Liver (tissue), 9 donors: Measurements from ENCODE around the gene ZNF423. TPM values are rescaled to one million over a fixed set of nuclear protein-coding genes. Genes with fewer than 3 reads are reported as not detected.

ENCODE experiments used
- DNase-seq: peaks from one replicate; pipeline ENCODE4 v3.0.0-alpha.2; 2017; ENCODE audit warnings: low spot score
- H3K27ac ChIP-seq, 2 donors: one replicate each; pipeline ENCODE4 v1.7.0; 2013; ENCODE audit warnings: inconsistent platforms in 2 of 2, low read length in 2 of 2, control low read depth in 1 of 2, low read depth in 1 of 2, mild to moderate bottlenecking in 1 of 2
- H3K27me3 ChIP-seq, 4 donors: one replicate each; pipeline versions ENCODE4 v1.6.1 to v1.7.0; 2013; ENCODE audit warnings: low read length in 3 of 4, inconsistent platforms in 1 of 4, mild to moderate bottlenecking in 1 of 4, moderate library complexity in 1 of 4; ENCODE audit not compliant: control insufficient read depth in 4 of 4, insufficient read depth in 4 of 4
- H3K36me3 ChIP-seq, 4 donors: one replicate each; pipeline versions ENCODE4 v1.6.1 to v1.7.0; 2013; ENCODE audit warnings: low read length in 3 of 4, mild to moderate bottlenecking in 3 of 4, low read depth in 1 of 4, moderate library complexity in 1 of 4; ENCODE audit not compliant: control insufficient read depth in 4 of 4, insufficient read depth in 3 of 4
- H3K4me1 ChIP-seq, 4 donors: one replicate each; pipeline versions ENCODE4 v1.6.1 to v1.7.0; 2013; ENCODE audit warnings: low read length in 3 of 4, mild to moderate bottlenecking in 3 of 4, moderate library complexity in 1 of 4; ENCODE audit not compliant: control insufficient read depth in 4 of 4, insufficient read depth in 4 of 4
- H3K4me3 ChIP-seq, 3 donors: one replicate each; pipeline versions ENCODE4 v1.6.1 to v1.7.0; 2013; ENCODE audit warnings: low read length in 3 of 3, control low read depth in 1 of 3, low read depth in 1 of 3, mild to moderate bottlenecking in 1 of 3
- H3K9ac ChIP-seq, 2 donors: one replicate each; pipeline ENCODE4 v1.7.0; 2013; ENCODE audit warnings: low read length in 2 of 2, mild to moderate bottlenecking in 2 of 2, moderate library complexity in 2 of 2, control low read depth in 1 of 2, low read depth in 1 of 2
- H3K9me3 ChIP-seq, 4 donors: one replicate each; pipeline versions ENCODE4 v1.6.1 to v1.7.0; 2013; ENCODE audit warnings: low read length in 3 of 4; ENCODE audit not compliant: control insufficient read depth in 4 of 4
- ATF3 ChIP-seq: IDR thresholded peaks from 2 replicates; pipeline ENCODE4 v1.6.1; 2016; ENCODE audit warnings: antibody characterized with exemption
- EGR1 ChIP-seq, 2 donors: IDR thresholded peaks; 2 replicates each; pipeline ENCODE4 v1.6.1; 2016 to 2018; ENCODE audit warnings: antibody characterized with exemption in 2 of 2, low read depth in 2 of 2
- FOXA1 ChIP-seq: IDR thresholded peaks from 2 replicates; pipeline ENCODE4 v1.6.1; 2016; ENCODE audit warnings: antibody characterized with exemption
- FOXA2 ChIP-seq: IDR thresholded peaks from 2 replicates; pipeline ENCODE4 v1.6.1; 2016; ENCODE audit warnings: antibody characterized with exemption
- HNF4A ChIP-seq, 2 donors: conservative IDR thresholded peaks; 2 replicates each; pipeline ENCODE4 v1.6.1; 2016; ENCODE audit warnings: antibody characterized with exemption in 2 of 2, mild to moderate bottlenecking in 2 of 2
- HNF4G ChIP-seq: IDR thresholded peaks from 2 replicates; pipeline ENCODE4 v1.6.1; 2016; ENCODE audit warnings: antibody characterized with exemption
- NR2F2 ChIP-seq: IDR thresholded peaks from 2 replicates; pipeline ENCODE4 v1.6.1; 2016; ENCODE audit warnings: antibody characterized with exemption
- RAD21 ChIP-seq, 2 donors: IDR thresholded peaks; 2 replicates each; pipeline ENCODE4 v1.6.1; 2016; ENCODE audit warnings: antibody characterized with exemption in 2 of 2, mild to moderate bottlenecking in 2 of 2
- REST ChIP-seq: IDR thresholded peaks from 2 replicates; pipeline ENCODE4 v1.6.1; 2016; ENCODE audit warnings: antibody characterized with exemption, mild to moderate bottlenecking
- RXRA ChIP-seq, 2 donors: IDR thresholded peaks; 2 replicates each; pipeline ENCODE4 v1.6.1; 2017 to 2018; ENCODE audit warnings: antibody characterized with exemption in 2 of 2, mild to moderate bottlenecking in 1 of 2
- SP1 ChIP-seq: IDR thresholded peaks from 2 replicates; pipeline ENCODE4 v1.6.1; 2018; ENCODE audit warnings: antibody characterized with exemption, mild to moderate bottlenecking
- YY1 ChIP-seq: IDR thresholded peaks from 2 replicates; pipeline ENCODE4 v1.6.1; 2016; ENCODE audit warnings: antibody characterized with exemption, mild to moderate bottlenecking
- WGBS: extraction: QIAGEN DNeasy Blood & Tissue Kit; methylation state at CpG from one replicate; pipeline ENCODE4 v1.1.7; 2013; 5-methylcytosine and 5-hydroxymethylcytosine counted together
- polyA plus RNA-seq, 2 donors: library from polyadenylated mRNA; stranded (reverse) in 1 of 2; unstranded in 1 of 2; fragments of 200-250 nt in 1 of 2; fragments of >200 nt in 1 of 2; fragmentation: Nextera tagmentation in 1 of 2; extraction: Ambion mirVana in 1 of 2; gene quantifications; one replicate each; pipeline versions ENCODE4 v1.2.1 to v1.2.3, GENCODE V29; 2013 to 2015
- total RNA-seq, 2 donors: library from RNA; depleted of rRNA; stranded (reverse); fragments of >200 nt; gene quantifications; one replicate each; pipeline ENCODE4 v1.2.3, GENCODE V29; 2014
- TF ChIP-seq, protein P1 (sequence below): IDR thresholded peaks from 2 replicates; pipeline ENCODE4 v1.6.1; 2016; ENCODE audit warnings: antibody characterized with exemption
- TF ChIP-seq, protein P2 (sequence below): fragments of 150-350 bp; IDR thresholded peaks from 2 replicates; pipeline ENCODE4 v1.5.1; 2017; ENCODE audit warnings: improper control_type of control experiment, low read depth, low read length; ENCODE audit not compliant: missing input control
- TF ChIP-seq, protein P3 (sequence below): IDR thresholded peaks from 2 replicates; pipeline ENCODE4 v1.6.1; 2016; ENCODE audit warnings: antibody characterized with exemption
- donor health status: healthy.
- donor health status: healthy.
- donor health status: healthy.
- donor health status: healthy.
- donor health status: healthy.

The ZNF423 gene
- total and polyA plus RNA-seq, 4 donors: 0.24 to 1.6 (median 0.39) TPM

- Histone ChIP-seq H3K9me3 (no peaks in the 10 kb centered on the region), H3K36me3 (no peaks in the 10 kb centered on the region), H3K27me3 (peaks cover 0 to 6% (median 0%) of the 10 kb centered on the region in 4 donors), H3K4me3 (no peak overlapping the region), H3K27ac (no peak overlapping the region), H3K4me1 (no peaks in the 10 kb centered on the region), H3K9ac (no peak overlapping the region)
- TF ChIP-seq HNF4A (conservative IDR thresholded peaks at IDR 0.05) (no peak), NR2F2 (no peak), RAD21 (IDR thresholded peaks at IDR 0.05) (no peak), SP1 (no peak), HNF4G (no peak), ATF3 (no peak), EGR1 (IDR thresholded peaks at IDR 0.05; ENCODE audit: low read depth in 2 of 2) (no peak), RXRA (IDR thresholded peaks at IDR 0.05) (no peak), FOXA1 (no peak), YY1 (no peak)
- TF ChIP-seq, protein P1, sequence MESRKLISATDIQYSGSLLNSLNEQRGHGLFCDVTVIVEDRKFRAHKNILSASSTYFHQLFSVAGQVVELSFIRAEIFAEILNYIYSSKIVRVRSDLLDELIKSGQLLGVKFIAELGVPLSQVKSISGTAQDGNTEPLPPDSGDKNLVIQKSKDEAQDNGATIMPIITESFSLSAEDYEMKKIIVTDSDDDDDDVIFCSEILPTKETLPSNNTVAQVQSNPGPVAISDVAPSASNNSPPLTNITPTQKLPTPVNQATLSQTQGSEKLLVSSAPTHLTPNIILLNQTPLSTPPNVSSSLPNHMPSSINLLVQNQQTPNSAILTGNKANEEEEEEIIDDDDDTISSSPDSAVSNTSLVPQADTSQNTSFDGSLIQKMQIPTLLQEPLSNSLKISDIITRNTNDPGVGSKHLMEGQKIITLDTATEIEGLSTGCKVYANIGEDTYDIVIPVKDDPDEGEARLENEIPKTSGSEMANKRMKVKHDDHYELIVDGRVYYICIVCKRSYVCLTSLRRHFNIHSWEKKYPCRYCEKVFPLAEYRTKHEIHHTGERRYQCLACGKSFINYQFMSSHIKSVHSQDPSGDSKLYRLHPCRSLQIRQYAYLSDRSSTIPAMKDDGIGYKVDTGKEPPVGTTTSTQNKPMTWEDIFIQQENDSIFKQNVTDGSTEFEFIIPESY: no peak
- TF ChIP-seq, protein P2, sequence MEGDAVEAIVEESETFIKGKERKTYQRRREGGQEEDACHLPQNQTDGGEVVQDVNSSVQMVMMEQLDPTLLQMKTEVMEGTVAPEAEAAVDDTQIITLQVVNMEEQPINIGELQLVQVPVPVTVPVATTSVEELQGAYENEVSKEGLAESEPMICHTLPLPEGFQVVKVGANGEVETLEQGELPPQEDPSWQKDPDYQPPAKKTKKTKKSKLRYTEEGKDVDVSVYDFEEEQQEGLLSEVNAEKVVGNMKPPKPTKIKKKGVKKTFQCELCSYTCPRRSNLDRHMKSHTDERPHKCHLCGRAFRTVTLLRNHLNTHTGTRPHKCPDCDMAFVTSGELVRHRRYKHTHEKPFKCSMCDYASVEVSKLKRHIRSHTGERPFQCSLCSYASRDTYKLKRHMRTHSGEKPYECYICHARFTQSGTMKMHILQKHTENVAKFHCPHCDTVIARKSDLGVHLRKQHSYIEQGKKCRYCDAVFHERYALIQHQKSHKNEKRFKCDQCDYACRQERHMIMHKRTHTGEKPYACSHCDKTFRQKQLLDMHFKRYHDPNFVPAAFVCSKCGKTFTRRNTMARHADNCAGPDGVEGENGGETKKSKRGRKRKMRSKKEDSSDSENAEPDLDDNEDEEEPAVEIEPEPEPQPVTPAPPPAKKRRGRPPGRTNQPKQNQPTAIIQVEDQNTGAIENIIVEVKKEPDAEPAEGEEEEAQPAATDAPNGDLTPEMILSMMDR: no peak
- WGBS: 57% methylated on average over 15 of the region's 15 CpGs
- no peak for DNase-seq
Observed at GRCh38 chr16:49701789-49702494, 154.0 kb downstream of the ZNF423 start.

DNA sequence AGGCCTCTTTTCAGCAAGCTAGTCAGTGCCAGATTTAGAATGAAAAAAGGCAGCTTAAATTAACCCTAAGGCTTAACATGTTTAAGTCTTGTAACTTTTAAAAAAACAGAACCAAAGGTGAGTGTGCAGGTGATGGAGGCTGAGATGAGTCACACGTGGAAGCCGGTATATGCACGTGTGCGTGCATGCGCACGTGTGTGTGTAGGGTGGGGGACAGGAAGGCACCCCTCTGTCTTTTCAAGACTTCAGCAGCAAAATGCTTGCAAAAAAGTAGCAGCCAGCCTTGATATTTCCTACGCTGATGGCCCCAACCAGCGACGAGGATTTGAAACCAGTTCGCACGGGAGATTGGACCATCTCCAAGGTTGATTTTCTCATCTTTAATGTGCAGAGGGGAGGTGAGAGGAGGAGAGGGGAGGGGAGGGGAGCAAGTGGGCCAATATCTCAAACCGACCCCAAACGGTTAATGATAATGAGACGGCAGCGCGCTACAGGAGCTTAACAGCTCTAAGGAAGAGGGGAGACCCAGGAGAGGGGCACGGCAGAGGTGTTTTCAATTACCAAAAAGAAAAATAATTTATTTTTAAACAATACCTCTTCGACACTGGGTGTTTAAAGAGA is 154.7 kb downstream of the ZNF423 start:
- Histone ChIP-seq H3K9me3 (no peaks in the 10 kb centered on the region), H3K4me3 (no peak overlapping the region), H3K27me3 (peaks cover 0 to 6% (median 0%) of the 10 kb centered on the region in 4 donors), H3K27ac (no peak overlapping the region), H3K36me3 (no peaks in the 10 kb centered on the region), H3K4me1 (no peaks in the 10 kb centered on the region), H3K9ac (no peak overlapping the region)
- 53% methylated on average over 18 of the region's 18 CpGs for WGBS
- TF ChIP-seq RXRA (IDR thresholded peaks at IDR 0.05): no peak
- TF ChIP-seq, protein P2: no peak
- TF ChIP-seq FOXA1: no peak
- TF ChIP-seq EGR1 (IDR thresholded peaks at IDR 0.05; ENCODE audit: low read depth in 2 of 2): no peak
- no peak for TF ChIP-seq HNF4G
- TF ChIP-seq, protein P3, sequence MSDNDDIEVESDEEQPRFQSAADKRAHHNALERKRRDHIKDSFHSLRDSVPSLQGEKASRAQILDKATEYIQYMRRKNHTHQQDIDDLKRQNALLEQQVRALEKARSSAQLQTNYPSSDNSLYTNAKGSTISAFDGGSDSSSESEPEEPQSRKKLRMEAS: no peak
- no peak for TF ChIP-seq YY1
- no peak for TF ChIP-seq FOXA2
- no peak for TF ChIP-seq REST
- DNase-seq: no peak
